ENCODE results near the gene CDNF.

CDNF gene

GRCh38 chr10:14784459-14785055, 53.3 kb downstream of the CDNF start:
- no peak for FAIRE-seq

GRCh38 chr10:14782691-14783363, 55.0 kb downstream of the CDNF start:
- no peak for FAIRE-seq

- FAIRE-seq = no peak
These were observed 56.1 kb downstream of the CDNF start for GRCh38 chr10:14781763-14782162.

- no peak for FAIRE-seq
These were observed 58.7 kb downstream of the CDNF start for GRCh38 chr10:14779001-14779651.

- FAIRE-seq = no peak
These were observed 61.3 kb downstream of the CDNF start for GRCh38 chr10:14776546-14776945.

GRCh38 chr10:14775656-14776055, 62.2 kb downstream of the CDNF start:
- FAIRE-seq = no peak

- FAIRE-seq = no peak
These were observed 63.0 kb downstream of the CDNF start, which contains the start of gene FAM107B for GRCh38 chr10:14774797-14775196. Gene FAM107B, minus strand, starts transcription at chr10:14774897. Its CDS starts 234 bp downstream, at chr10:14774663.

GRCh38 chr10:14774214-14774580, 63.6 kb downstream of the CDNF start:
- no peak for FAIRE-seq

GRCh38 chr10:14773551-14774213, 64.2 kb downstream of the CDNF start:
- no peak for FAIRE-seq

- FAIRE-seq = no peak
These were observed 65.4 kb downstream of the CDNF start for GRCh38 chr10:14772399-14772798.

GRCh38 chr10:14770927-14771326, 66.9 kb downstream of the CDNF start:
- FAIRE-seq = no peak

All from A204.1 (cell line).